Caco-2 (cell line): Measurements from ENCODE around the gene MYO7B. TPM values are rescaled to one million over a fixed set of nuclear protein-coding genes. Genes with fewer than 3 reads are reported as not detected.
A peak's percentile ranks its signal among the peaks of the same experiment; 100 is the strongest.

Experiments used
- BruUV-seq: library from RNA; stranded (reverse); fragments of 400-500 nt; replicated peaks from 2 replicates; lab custom pipeline; 2021; lab: Mats Ljungman, UMichigan
- CTCF ChIA-PET: fragments of 300-600 bp; sonication (Branson Sonifier 250); formaldehyde crosslinking; loops from one replicate; lab custom pipeline; 2022; ENCODE audit warnings: antibody characterized with exemption; lab: Charles Lee
- POLR2A ChIA-PET: fragments of 300-600 bp; sonication (Branson Sonifier 250); formaldehyde crosslinking; loops from one replicate; lab custom pipeline; 2022; ENCODE audit warnings: antibody characterized with exemption; lab: Charles Lee
- DNase-seq, 2 experiments: peaks; one replicate each; pipeline versions ENCODE4 v3.0.0 to v3.0.0-alpha.2; 2020 to 2022
- H3K27me3 ChIP-seq: replicated peaks from 2 replicates; pipeline ENCODE4 v1.6.0; 2011; ENCODE audit warnings: low read length; ENCODE audit not compliant: control insufficient read depth, insufficient read depth
- H3K36me3 ChIP-seq: 2 replicates; pipeline ENCODE4 v1.5.1; 2011; ENCODE audit warnings: low read length; ENCODE audit not compliant: control insufficient read depth, insufficient read depth
- H3K4me1 ChIP-seq: fragments of 250-450 bp; sonication (Bioruptor Pico); 2 replicates; pipeline ENCODE4 v1.5.1; 2020; ENCODE audit warnings: mild to moderate bottlenecking
- H3K4me3 ChIP-seq: 2 replicates; pipeline ENCODE4 v1.5.1; 2011; ENCODE audit warnings: low read depth, mild to moderate bottlenecking, control low read depth, low read length
- H3K9me3 ChIP-seq: fragments of 250-450 bp; sonication (Bioruptor Pico); 2 replicates; pipeline ENCODE4 v1.5.1; 2020; ENCODE audit warnings: mild to moderate bottlenecking, moderate library complexity
- H3K27ac Mint-ChIP-seq: one replicate; pipeline ENCODE4 v1.8.0; 2022; ENCODE audit warnings: mixed read lengths; ENCODE audit not compliant: unreplicated experiment
- H3K27me3 Mint-ChIP-seq: one replicate; pipeline ENCODE4 v1.8.0; 2022; ENCODE audit warnings: mixed read lengths; ENCODE audit not compliant: insufficient read depth, unreplicated experiment
- H3K36me3 Mint-ChIP-seq: one replicate; pipeline ENCODE4 v1.8.0; 2022; ENCODE audit warnings: mild to moderate bottlenecking, mixed read lengths; ENCODE audit not compliant: insufficient read depth, unreplicated experiment
- H3K4me1 Mint-ChIP-seq: one replicate; pipeline ENCODE4 v1.8.0; 2022; ENCODE audit warnings: low read depth, mixed read lengths; ENCODE audit not compliant: unreplicated experiment
- H3K4me3 Mint-ChIP-seq: one replicate; pipeline ENCODE4 v1.8.0; 2022; ENCODE audit warnings: mild to moderate bottlenecking, moderate library complexity, mixed read lengths; ENCODE audit not compliant: unreplicated experiment
- H3K9me3 Mint-ChIP-seq: one replicate; pipeline ENCODE4 v1.8.0; 2022; ENCODE audit warnings: mixed read lengths; ENCODE audit not compliant: unreplicated experiment
- CTCF ChIP-seq, 2 experiments: fragments of 200-600 bp in 1 of 2; IDR thresholded peaks; 1 replicate in 1 of 2; 2 replicates in 1 of 2; pipeline versions ENCODE4 v1.5.1 to v1.8.0; 2011 to 2022; ENCODE audit warnings: antibody characterized with exemption in 1 of 2, control low read depth in 1 of 2, inconsistent platforms in 1 of 2, low read depth in 1 of 2, low read length in 1 of 2, mild to moderate bottlenecking in 1 of 2, moderate library complexity in 1 of 2; ENCODE audit not compliant: insufficient read depth in 1 of 2, severe bottlenecking in 1 of 2, unreplicated experiment in 1 of 2
- intact Hi-C: fragments of 100-400 bp; cut with micrococcal nuclease; formaldehyde crosslinking; loops from one replicate; pipeline ENCODE4 v1.10.0; 2022; ENCODE audit not compliant: unreplicated experiment
- total RNA-seq: library from RNA; stranded (reverse); gene quantifications from 2 replicates; pipeline ENCODE4 v1.2.3, GENCODE V29; 2022

The MYO7B gene
- total RNA-seq, 1 experiment from 2014 or later, result 0.27 TPM

DNA sequence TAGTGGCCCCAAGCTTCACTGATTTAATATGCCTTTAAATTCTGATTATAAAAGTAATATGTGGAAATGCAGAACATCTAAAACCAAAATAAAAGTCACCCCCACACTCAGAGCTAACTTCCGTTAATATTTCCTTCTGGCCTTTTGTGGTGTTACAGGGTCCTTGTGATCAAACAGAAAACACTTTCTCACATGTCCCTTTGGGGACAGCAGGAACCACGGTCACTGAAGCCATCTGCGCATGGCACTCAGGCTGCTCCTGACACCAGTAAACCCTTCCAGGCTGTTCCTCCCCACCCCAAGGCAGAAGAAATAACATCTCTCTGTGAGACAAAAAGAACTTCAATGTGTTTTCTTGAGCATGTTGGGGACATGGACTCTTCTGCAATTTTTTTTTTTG is 85.4 kb downstream of the MYO7B start:
- H3K4me3 ChIP-seq, result no peak overlapping the region
- BruUV-seq, result no TSS peak
- Mint-ChIP-seq H3K27me3 (peaks cover 3% of the 10 kb centered on the region), H3K36me3 (no peaks in the 10 kb centered on the region), H3K9me3 (no peaks in the 10 kb centered on the region), H3K27ac (no peak overlapping the region), H3K4me3 (no peak overlapping the region), H3K4me1 (no peaks in the 10 kb centered on the region)
- ChIA-PET CTCF (no interaction called here), POLR2A (no interaction called here)
- H3K9me3 ChIP-seq, result no peaks in the 10 kb centered on the region
- H3K4me1 ChIP-seq, result no peaks in the 10 kb centered on the region
- H3K27me3 ChIP-seq, result no peaks in the 10 kb centered on the region
- no peak for TF ChIP-seq CTCF (IDR thresholded peaks at IDR 0.05; ENCODE audit: insufficient read depth in 1 of 2, low read depth in 1 of 2, low read length in 1 of 2, severe bottlenecking in 1 of 2, unreplicated experiment in 1 of 2)
- no peak for DNase-seq
- intact Hi-C loops, result no loop called here
- H3K36me3 ChIP-seq, result no peaks in the 10 kb centered on the region

GRCh38 chr2:127621981-127622431 is 86.5 kb downstream of the MYO7B start:
- H3K4me3 Mint-ChIP-seq, result no peak overlapping the region
- no peak for TF ChIP-seq CTCF (IDR thresholded peaks at IDR 0.05; ENCODE audit: insufficient read depth in 1 of 2, low read depth in 1 of 2, low read length in 1 of 2, severe bottlenecking in 1 of 2, unreplicated experiment in 1 of 2)
- ChIA-PET POLR2A (no interaction called here), CTCF (no interaction called here)
- H3K27me3 Mint-ChIP-seq, result peaks cover 5% of the 10 kb centered on the region
- H3K27ac Mint-ChIP-seq, result no peak overlapping the region
- no peaks in the 10 kb centered on the region for H3K4me1 Mint-ChIP-seq
- Histone ChIP-seq H3K27me3 (no peaks in the 10 kb centered on the region), H3K4me1 (no peaks in the 10 kb centered on the region), H3K36me3 (no peaks in the 10 kb centered on the region), H3K4me3 (no peak overlapping the region), H3K9me3 (no peaks in the 10 kb centered on the region)
- H3K9me3 Mint-ChIP-seq, result no peaks in the 10 kb centered on the region
- intact Hi-C loops, result no loop called here
- BruUV-seq, result no TSS peak
- DNase-seq, result peak in 1 of 2 experiments; percentile 29
- H3K36me3 Mint-ChIP-seq, result no peaks in the 10 kb centered on the region

- intact Hi-C loops, result no loop called here
- Histone ChIP-seq H3K4me1 (no peaks in the 10 kb centered on the region), H3K9me3 (no peaks in the 10 kb centered on the region), H3K36me3 (no peaks in the 10 kb centered on the region), H3K27me3 (no peaks in the 10 kb centered on the region), H3K4me3 (no peak overlapping the region)
- CTCF ChIA-PET, result no interaction called here
- peak in 1 of 2 experiments; percentile 13 for DNase-seq
- no TSS peak for BruUV-seq
- no peaks in the 10 kb centered on the region for H3K36me3 Mint-ChIP-seq
- H3K9me3 Mint-ChIP-seq, result no peaks in the 10 kb centered on the region
- TF ChIP-seq CTCF (IDR thresholded peaks at IDR 0.05; ENCODE audit: insufficient read depth in 1 of 2, low read depth in 1 of 2, low read length in 1 of 2, severe bottlenecking in 1 of 2, unreplicated experiment in 1 of 2), result no peak
- H3K4me1 Mint-ChIP-seq, result no peaks in the 10 kb centered on the region
- no peak overlapping the region for H3K27ac Mint-ChIP-seq
- POLR2A ChIA-PET, result no interaction called here
- H3K27me3 Mint-ChIP-seq, result peaks cover 5% of the 10 kb centered on the region
- H3K4me3 Mint-ChIP-seq, result no peak overlapping the region
Measured at GRCh38 chr2:127622561-127623387, 87.3 kb downstream of the MYO7B start.
